IMR-90 (cell line): ENCODE measurements around the gene PPIA. TPM values are rescaled to one million over a fixed set of nuclear protein-coding genes. Genes with fewer than 3 reads are reported as not detected.

ENCODE experiments used
- ATAC-seq: fragments of 200-7000 bp; cut with Tn5 transposase; 2 replicates; pipeline ENCODE4 v1.9.1; 2020; ENCODE audit warnings: low read depth, mild to moderate bottlenecking, moderate library complexity
- BruUV-seq: library from RNA; stranded (reverse); fragments of 400-500 nt; replicated peaks from 2 replicates; lab custom pipeline; 2021; lab: Mats Ljungman, UMichigan
- CTCF ChIA-PET: fragments of 300-600 bp; formaldehyde crosslinking; extraction: SDS; loops from one replicate; lab custom pipeline; 2021; ENCODE audit warnings: antibody characterized with exemption; lab: Yijun Ruan, JAX
- POLR2A ChIA-PET: fragments of 300-600 bp; sonication (Branson Sonifier 250); formaldehyde crosslinking; loops from one replicate; lab custom pipeline; 2022; ENCODE audit warnings: antibody characterized with exemption; ENCODE audit not compliant: unreplicated experiment; lab: Charles Lee
- DNase-seq: peaks from one replicate; pipeline ENCODE4 v3.0.0; 2013
- H2AFZ ChIP-seq: replicated peaks from 2 replicates; pipeline ENCODE3; 2013; ENCODE audit warnings: low read length, mild to moderate bottlenecking; ENCODE audit not compliant: poor library complexity
- H2AK5ac ChIP-seq: 2 replicates; pipeline ENCODE4 v1.6.1; 2013; ENCODE audit warnings: low read depth, low read length, inconsistent platforms
- H2AK9ac ChIP-seq: replicated peaks from 2 replicates; pipeline ENCODE3; 2013; ENCODE audit warnings: mild to moderate bottlenecking, low read depth, low read length, moderate library complexity; ENCODE audit not compliant: poor library complexity
- H2BK120ac ChIP-seq: 2 replicates; pipeline ENCODE4 v1.6.1; 2013; ENCODE audit warnings: low read depth, low read length, inconsistent platforms
- H2BK15ac ChIP-seq: 3 replicates; pipeline ENCODE4 v1.6.1; 2013; ENCODE audit warnings: low read depth, low read length, inconsistent platforms
- H2BK20ac ChIP-seq: 2 replicates; pipeline ENCODE4 v1.6.1; 2013; ENCODE audit warnings: low read depth, mild to moderate bottlenecking, inconsistent platforms, low read length, moderate library complexity
- H2BK5ac ChIP-seq: 2 replicates; pipeline ENCODE4 v1.6.1; 2013; ENCODE audit warnings: mild to moderate bottlenecking, low read depth, low read length, inconsistent platforms; ENCODE audit not compliant: poor library complexity, severe bottlenecking
- H3K14ac ChIP-seq: replicated peaks from 2 replicates; pipeline ENCODE4 v1.6.1; 2013; ENCODE audit warnings: low read depth, low read length, inconsistent platforms
- H3K18ac ChIP-seq: 2 replicates; pipeline ENCODE4 v1.6.1; 2013; ENCODE audit warnings: low read depth, low read length, control low read depth
- H3K23ac ChIP-seq: 2 replicates; pipeline ENCODE4 v1.6.1; 2013; ENCODE audit warnings: low read depth, low read length, inconsistent platforms
- H3K27ac ChIP-seq: 2 replicates; pipeline ENCODE4 v1.5.1; 2013; ENCODE audit warnings: mild to moderate bottlenecking, control low read depth, low read length; ENCODE audit not compliant: insufficient read depth
- H3K27me3 ChIP-seq: 2 replicates; pipeline ENCODE4 v1.6.1; 2013; ENCODE audit warnings: low read length; ENCODE audit not compliant: control insufficient read depth, insufficient read depth
- H3K36me3 ChIP-seq: 2 replicates; pipeline ENCODE4 v1.6.1; 2013; ENCODE audit warnings: low read length, mixed read lengths; ENCODE audit not compliant: control insufficient read depth, insufficient read depth
- H3K4ac ChIP-seq: 2 replicates; pipeline ENCODE4 v1.6.1; 2013; ENCODE audit warnings: low read depth, low read length, inconsistent platforms
- H3K4me1 ChIP-seq: 2 replicates; pipeline ENCODE4 v1.6.1; 2013; ENCODE audit warnings: low read length, mixed read lengths; ENCODE audit not compliant: control insufficient read depth, insufficient read depth
- H3K4me2 ChIP-seq: 2 replicates; pipeline ENCODE4 v1.6.1; 2013; ENCODE audit warnings: low read depth, mild to moderate bottlenecking, control low read depth, low read length, moderate library complexity
- H3K4me3 ChIP-seq: 2 replicates; pipeline ENCODE4 v1.5.1; 2013; ENCODE audit warnings: low read depth, mild to moderate bottlenecking, control low read depth, low read length, moderate library complexity; ENCODE audit not compliant: insufficient read depth
- H3K56ac ChIP-seq: 2 replicates; pipeline ENCODE4 v1.6.1; 2013; ENCODE audit warnings: low read length, inconsistent platforms; ENCODE audit not compliant: insufficient read depth; ENCODE audit errors: extremely low read depth
- H3K79me1 ChIP-seq, 2 experiments: 2 replicates each; pipeline ENCODE4 v1.6.1; 2013; ENCODE audit warnings: low read length in 2 of 2, inconsistent platforms in 1 of 2, low read depth in 1 of 2
- H3K9ac ChIP-seq: 2 replicates; pipeline ENCODE4 v1.6.1; 2013; ENCODE audit warnings: low read depth, low read length, control low read depth
- H3K9me1 ChIP-seq: 2 replicates; pipeline ENCODE4 v1.6.1; 2013; ENCODE audit warnings: low read length, inconsistent platforms; ENCODE audit not compliant: insufficient read depth
- H3K9me3 ChIP-seq: 2 replicates; pipeline ENCODE4 v1.6.1; 2013; ENCODE audit warnings: low read length; ENCODE audit not compliant: control insufficient read depth, insufficient read depth
- H4K20me1 ChIP-seq: 2 replicates; pipeline ENCODE4 v1.6.1; 2013; ENCODE audit warnings: low read length, inconsistent platforms; ENCODE audit not compliant: insufficient read depth
- H4K5ac ChIP-seq: 2 replicates; pipeline ENCODE4 v1.6.1; 2013; ENCODE audit warnings: mild to moderate bottlenecking, low read depth, low read length, control low read depth
- H4K8ac ChIP-seq, 2 experiments: 2 replicates each; pipeline ENCODE4 v1.6.1; 2013; ENCODE audit warnings: low read depth in 2 of 2, low read length in 2 of 2, control low read depth in 1 of 2, inconsistent platforms in 1 of 2
- H4K91ac ChIP-seq: 2 replicates; pipeline ENCODE4 v1.6.1; 2013; ENCODE audit warnings: low read depth, low read length, inconsistent platforms; ENCODE audit not compliant: insufficient read depth
- CHD1 ChIP-seq: IDR thresholded peaks from 2 replicates; pipeline ENCODE4 v1.6.1; 2012; ENCODE audit warnings: low read depth, low read length, improper control_type of control experiment
- MXI1 ChIP-seq: IDR thresholded peaks from 2 replicates; pipeline ENCODE4 v1.6.1; 2012; ENCODE audit warnings: low read depth, mild to moderate bottlenecking, low read length, moderate library complexity, borderline replicate concordance
- NFE2L2 ChIP-seq: fragments of 150-350 bp; IDR thresholded peaks from 2 replicates; pipeline ENCODE4 v1.6.1; 2016; ENCODE audit warnings: low read depth, mild to moderate bottlenecking, low read length
- POLR2A ChIP-seq: IDR thresholded peaks from 2 replicates; pipeline ENCODE4 v1.6.1; 2012; ENCODE audit warnings: mild to moderate bottlenecking, low read depth, low read length
- RFX5 ChIP-seq: IDR thresholded peaks from 2 replicates; pipeline ENCODE4 v1.8.0; 2012; ENCODE audit warnings: low read depth, mild to moderate bottlenecking, low read length, moderate library complexity
- SMC3 ChIP-seq: fragments of 150-350 bp; IDR thresholded peaks from 2 replicates; pipeline ENCODE4 v1.6.1; 2016; ENCODE audit warnings: low read depth, mild to moderate bottlenecking, antibody characterized with exemption, low read length, moderate library complexity
- whole genome bisulfite sequencing, 2 experiments: methylation state at CpG; one replicate each; pipeline versions ENCODE4 v1.1.5 to v1.1.7; 2013; ENCODE audit warnings: missing lambda C conversion rate in 2 of 2; ENCODE audit not compliant: insufficient read length in 1 of 2; ENCODE audit errors: extremely low coverage in 2 of 2; 5-methylcytosine and 5-hydroxymethylcytosine counted together
- dilution Hi-C: fragments of 300-500 bp; cut with HindIII; formaldehyde crosslinking; loops from one replicate; pipeline ENCODE4 v1.14.3; 2018; ENCODE audit warnings: low sequenced_read_pairs; ENCODE audit not compliant: unreplicated experiment
- in situ Hi-C: fragments of 300-500 bp; cut with MboI; formaldehyde crosslinking; loops from 3 replicates; pipeline ENCODE4 v1.14.3; 2019; ENCODE audit warnings: low sequenced_read_pairs, inconsistent platforms, mixed read lengths
- intact Hi-C: fragments of 100-400 bp; cut with micrococcal nuclease; formaldehyde crosslinking; loops from 2 replicates; pipeline ENCODE4 v1.10.0; 2022
- polyA plus RNA-seq, 3 experiments: library from polyadenylated mRNA; depleted of rRNA; stranded (reverse); fragments of >200 nt; gene quantifications; 2 replicates each; pipeline ENCODE4 v1.2.3, GENCODE V29; 2012; ENCODE audit warnings: low replicate concordance in 1 of 3
- total RNA-seq: library from RNA; depleted of rRNA; stranded (reverse); fragments of >200 nt; gene quantifications from 2 replicates; pipeline ENCODE4 v1.2.3, GENCODE V29; 2012
- TF ChIP-seq, protein P1 (sequence below): fragments of 150-350 bp; IDR thresholded peaks from 2 replicates; pipeline ENCODE4 v1.6.1; 2017; ENCODE audit warnings: mild to moderate bottlenecking, antibody characterized with exemption, low read length, low read depth
- TF ChIP-seq, protein P2 (sequence below): fragments of 150-350 bp; IDR thresholded peaks from 2 replicates; pipeline ENCODE4 v1.6.1; 2016; ENCODE audit warnings: low read depth, mild to moderate bottlenecking, low read length, moderate library complexity, borderline replicate concordance

The PPIA gene
- total and polyA plus RNA-seq, 2 of the 4 experiments (the other 2 are of a cell fraction) = 3,396 to 4,883 TPM

DNA sequence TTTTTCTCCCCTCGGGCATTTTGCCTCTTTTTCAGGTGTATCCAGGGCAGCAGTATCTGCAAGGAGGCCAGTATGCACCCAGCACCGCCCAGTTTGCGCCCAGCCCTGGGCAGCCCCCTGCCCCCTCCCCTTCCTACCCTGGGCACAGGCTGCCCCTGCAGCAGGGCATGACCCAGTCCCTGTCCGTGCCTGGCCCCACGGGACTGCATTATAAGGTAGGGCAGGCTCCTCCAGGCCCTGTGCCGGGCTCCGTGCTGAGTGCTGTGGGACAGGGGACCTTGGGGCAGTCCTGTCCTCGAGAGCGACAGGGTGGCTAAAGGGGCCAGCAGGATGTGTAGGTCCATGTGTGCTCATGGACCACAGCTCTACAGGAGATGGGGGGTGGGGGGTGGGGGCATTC is 37.2 kb upstream of the PPIA start:
- Histone ChIP-seq H3K56ac (no peak overlapping the region), H3K4me1 (peaks cover 9% of the 10 kb centered on the region; the same call in 1 of the 2 replicates), H2BK5ac (no peak overlapping the region), H3K18ac (no peak overlapping the region), H2BK20ac (no peak overlapping the region), H4K20me1 (peaks cover 15% of the 10 kb centered on the region), H2AK9ac (no peak overlapping the region), H2AK5ac (no peak overlapping the region), H2BK120ac (no peak overlapping the region), H2AFZ (no peak overlapping the region), H3K4me2 (no peak overlapping the region), H4K91ac (no peak overlapping the region), H3K4me3 (no peak overlapping the region), H3K36me3 (peaks cover 64% of the 10 kb centered on the region), H2BK15ac (no peak overlapping the region), H3K9ac (no peak overlapping the region), H3K9me3 (no peaks in the 10 kb centered on the region), H3K23ac (no peak overlapping the region), H4K8ac (no peak overlapping the region), H3K9me1 (peaks cover 5% of the 10 kb centered on the region; the same call in 1 of the 2 replicates), H3K4ac (no peak overlapping the region), H3K79me1 (peaks cover 12 to 46% of the 10 kb centered on the region in 2 experiments), H3K14ac (no peak overlapping the region), H3K27ac (no peak overlapping the region), H3K27me3 (no peaks in the 10 kb centered on the region), H4K5ac (no peak overlapping the region)
- intact Hi-C loops = no loop called here
- DNase-seq (no peak), ATAC-seq (no peak)
- POLR2A ChIA-PET = no interaction called here
- in situ Hi-C loops = no loop called here
- dilution Hi-C loops = no loop called here
- no peak for TF ChIP-seq SMC3
- TF ChIP-seq, protein P1, sequence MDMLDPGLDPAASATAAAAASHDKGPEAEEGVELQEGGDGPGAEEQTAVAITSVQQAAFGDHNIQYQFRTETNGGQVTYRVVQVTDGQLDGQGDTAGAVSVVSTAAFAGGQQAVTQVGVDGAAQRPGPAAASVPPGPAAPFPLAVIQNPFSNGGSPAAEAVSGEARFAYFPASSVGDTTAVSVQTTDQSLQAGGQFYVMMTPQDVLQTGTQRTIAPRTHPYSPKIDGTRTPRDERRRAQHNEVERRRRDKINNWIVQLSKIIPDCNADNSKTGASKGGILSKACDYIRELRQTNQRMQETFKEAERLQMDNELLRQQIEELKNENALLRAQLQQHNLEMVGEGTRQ = no peak
- no peak for TF ChIP-seq MXI1
- TF ChIP-seq NFE2L2 = no peak
- no peak for TF ChIP-seq POLR2A
- no peak for TF ChIP-seq CHD1
- TF ChIP-seq, protein P2, sequence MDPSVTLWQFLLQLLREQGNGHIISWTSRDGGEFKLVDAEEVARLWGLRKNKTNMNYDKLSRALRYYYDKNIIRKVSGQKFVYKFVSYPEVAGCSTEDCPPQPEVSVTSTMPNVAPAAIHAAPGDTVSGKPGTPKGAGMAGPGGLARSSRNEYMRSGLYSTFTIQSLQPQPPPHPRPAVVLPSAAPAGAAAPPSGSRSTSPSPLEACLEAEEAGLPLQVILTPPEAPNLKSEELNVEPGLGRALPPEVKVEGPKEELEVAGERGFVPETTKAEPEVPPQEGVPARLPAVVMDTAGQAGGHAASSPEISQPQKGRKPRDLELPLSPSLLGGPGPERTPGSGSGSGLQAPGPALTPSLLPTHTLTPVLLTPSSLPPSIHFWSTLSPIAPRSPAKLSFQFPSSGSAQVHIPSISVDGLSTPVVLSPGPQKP = no peak
- no peak for TF ChIP-seq RFX5
- CTCF ChIA-PET = no interaction called here
- 96% methylated on average over 5 of the region's 9 CpGs; no CpG with 5 or more reads in 1 of the 2 experiments for WGBS, 2 experiments
- BruUV-seq = no TSS peak
